ENCODE results near the gene KLF17.
"Not testable (repeated sequence)": the region's sequence is repeated elsewhere in the genome, so short reads cannot be mapped to it uniquely, and the experiment has no call there.

KLF17 gene

GRCh38 chr1:44108241-44108640 lies 10.4 kb upstream of the KLF17 start:
- no peak for DNase-seq (ENCODE audit: insufficient read length, low spot score)
- no peak for FAIRE-seq

- FAIRE-seq = no peak
These were observed 9.7 kb upstream of the KLF17 start for GRCh38 chr1:44108971-44109370.

GRCh38 chr1:44110916-44111315 lies 7.7 kb upstream of the KLF17 start:
- no peak for DNase-seq (ENCODE audit: insufficient read length, low spot score)
- FAIRE-seq = no peak

More at GRCh38 chr1:44108971-44109370, 9.7 kb upstream of the KLF17 start:
- no peak for DNase-seq (ENCODE audit: insufficient read length, low spot score)

- no peak for DNase-seq (ENCODE audit: insufficient read length, low spot score)
- FAIRE-seq = no peak
These were observed 6.8 kb upstream of the KLF17 start for GRCh38 chr1:44111861-44112260.

GRCh38 chr1:44112486-44112885 lies 6.1 kb upstream of the KLF17 start:
- DNase-seq (ENCODE audit: insufficient read length, low spot score) (no peak), FAIRE-seq (no peak)

GRCh38 chr1:44113095-44113609 lies 5.5 kb upstream of the KLF17 start:
- FAIRE-seq = no peak

GRCh38 chr1:44114098-44114497 lies 4.5 kb upstream of the KLF17 start:
- DNase-seq (ENCODE audit: insufficient read length, low spot score) (no peak), FAIRE-seq (no peak)

More at GRCh38 chr1:44113095-44113609, 5.5 kb upstream of the KLF17 start:
- no peak for DNase-seq (ENCODE audit: insufficient read length, low spot score)

- not testable (repeated sequence) for DNase-seq (ENCODE audit: insufficient read length, low spot score); FAIRE-seq
These were observed 1.3 kb upstream of the KLF17 start for GRCh38 chr1:44117272-44117671.

GRCh38 chr1:44119525-44119924 lies 904 bp downstream of the KLF17 start:
- no peak for DNase-seq (ENCODE audit: insufficient read length, low spot score)
- FAIRE-seq = no peak

- DNase-seq (ENCODE audit: insufficient read length, low spot score) (no peak), FAIRE-seq (no peak)
These were observed 1.9 kb downstream of the KLF17 start for GRCh38 chr1:44120398-44120949.

GRCh38 chr1:44129616-44130500 lies 11.2 kb downstream of the KLF17 start:
- FAIRE-seq (no peak), DNase-seq (ENCODE audit: insufficient read length, low spot score) (no peak)

GRCh38 chr1:44131411-44131810 lies 12.8 kb downstream of the KLF17 start:
- DNase-seq (ENCODE audit: insufficient read length, low spot score) = no peak
- no peak for FAIRE-seq

GRCh38 chr1:44134071-44134920 lies 15.7 kb downstream of the KLF17 start:
- DNase-seq (ENCODE audit: insufficient read length, low spot score) (no peak), FAIRE-seq (no peak)

- no peak for FAIRE-seq
These were observed 17.3 kb downstream of the KLF17 start for GRCh38 chr1:44135886-44136285.

GRCh38 chr1:44138239-44138638 lies 19.6 kb downstream of the KLF17 start:
- FAIRE-seq = no peak

More at GRCh38 chr1:44135886-44136285, 17.3 kb downstream of the KLF17 start:
- DNase-seq (ENCODE audit: insufficient read length, low spot score) = no peak

GRCh38 chr1:44139565-44139964 lies 20.9 kb downstream of the KLF17 start:
- DNase-seq (ENCODE audit: insufficient read length, low spot score); FAIRE-seq: not testable (repeated sequence)

More at GRCh38 chr1:44138239-44138638, 19.6 kb downstream of the KLF17 start:
- no peak for DNase-seq (ENCODE audit: insufficient read length, low spot score)

- no peak for FAIRE-seq
- no peak for DNase-seq (ENCODE audit: insufficient read length, low spot score)
These were observed 22.9 kb downstream of the KLF17 start, which contains the start of gene KLF18 for GRCh38 chr1:44141531-44141930. TSS of gene KLF18 (minus strand) at chr1:44141631. CDS start at chr1:44141631, 0 bp downstream.

GRCh38 chr1:44144962-44145756 lies 26.5 kb downstream of the KLF17 start:
- FAIRE-seq (no peak), DNase-seq (ENCODE audit: insufficient read length, low spot score) (no peak)

- DNase-seq (ENCODE audit: insufficient read length, low spot score) = no peak
These were observed 28.1 kb downstream of the KLF17 start for GRCh38 chr1:44146536-44147361.

More at GRCh38 chr1:44146536-44147361, 28.1 kb downstream of the KLF17 start:
- FAIRE-seq = no peak

All from GM19239 (cell line).